ENCODE results near the gene ZNF575. TPM values are rescaled to one million over a fixed set of nuclear protein-coding genes. Genes with fewer than 3 reads are reported as not detected.

The ZNF575 gene
- total RNA-seq, 1 experiment from 2014 or later, result not detected

GRCh38 chr19:43502419-43502976, 30.5 kb upstream of the ZNF575 start:
- H3K27me3 Mint-ChIP-seq (ENCODE audit: low read depth), result peaks cover 12% of the 10 kb centered on the region
- no peak overlapping the region for H4K91ac ChIP-seq (ENCODE audit: insufficient read length, low read depth, low read length)
- no peak overlapping the region for H4K8ac ChIP-seq (replicated peaks; ENCODE audit: insufficient read length, low read depth, low read length)
- H2BK20ac ChIP-seq (ENCODE audit: low read depth, low read length, poor library complexity, severe bottlenecking), result no peak overlapping the region
- H3K9me3 Mint-ChIP-seq, result no peaks in the 10 kb centered on the region; a peak in 1 of 5 replicates
- H3K36me3 Mint-ChIP-seq (ENCODE audit: insufficient read depth in 1 of 3, low read depth in 3 of 3), result no peaks in the 10 kb centered on the region; a peak in 2 of 7 replicates
- peak overlapping the region; percentile 81 to 87 for H3K4me3 Mint-ChIP-seq
- H2AFZ ChIP-seq (ENCODE audit: low read length), result no peak overlapping the region
- no peaks in the 10 kb centered on the region for H3K9me3 ChIP-seq (ENCODE audit: control insufficient read depth, low read depth, low read length)
- no peak overlapping the region for H3T11ph ChIP-seq (ENCODE audit: low read length)
- WGBS (ENCODE audit: extremely low coverage, insufficient read length, low lambda C conversion rate), result no CpG with 5 or more reads among the region's 23 CpGs
- H4K20me1 ChIP-seq (ENCODE audit: control insufficient read depth, insufficient read depth, insufficient read length), result no peaks in the 10 kb centered on the region
- no peak overlapping the region for H3K4ac ChIP-seq (ENCODE audit: low read depth, low read length)
- no peak overlapping the region for H2BK120ac ChIP-seq (ENCODE audit: low read depth, low read length, poor library complexity, severe bottlenecking)
- no peak for DNase-seq
- H3K27ac Mint-ChIP-seq, result no peak overlapping the region
- peaks cover 4% of the 10 kb centered on the region; the same call in 1 of the 2 replicates for H3K27me3 ChIP-seq (ENCODE audit: insufficient read depth, low read length)
- no peak overlapping the region for H3K18ac ChIP-seq (ENCODE audit: insufficient read length, low read depth, low read length)
- no peak overlapping the region for H4K5ac ChIP-seq (ENCODE audit: insufficient read length, low read depth, low read length)
- no peak overlapping the region for H2BK15ac ChIP-seq (ENCODE audit: low read depth, low read length)
- H3K56ac ChIP-seq (ENCODE audit: insufficient read length, low read depth, low read length), result no peak overlapping the region
- H3K79me1 ChIP-seq (ENCODE audit: insufficient read depth, low read depth, low read length, poor library complexity, severe bottlenecking), result no peaks in the 10 kb centered on the region
- no peak overlapping the region for H2BK5ac ChIP-seq (ENCODE audit: insufficient read length, low read length)
- peak overlapping the region; percentile 45 for H3K4me2 ChIP-seq (ENCODE audit: insufficient read depth, insufficient read length, low read length)
- no peak for TF ChIP-seq CTCF (conservative IDR thresholded peaks at IDR 0.05)
- peaks cover 12 to 25% of the 10 kb centered on the region in 2 experiments for H3K4me1 Mint-ChIP-seq
- H3K23me2 ChIP-seq (ENCODE audit: insufficient read length, low read depth, low read length, poor library complexity, severe bottlenecking), result peaks cover 21% of the 10 kb centered on the region
- H3K27ac ChIP-seq (ENCODE audit: insufficient read length, low read depth, low read length), result no peak overlapping the region
- H2BK12ac ChIP-seq (ENCODE audit: insufficient read length, low read depth, low read length), result no peak overlapping the region
- H3K79me2 ChIP-seq (ENCODE audit: insufficient read depth, low read length), result no peaks in the 10 kb centered on the region
- no peaks in the 10 kb centered on the region for H3K4me1 ChIP-seq (ENCODE audit: insufficient read depth, low read length)
- H3K23ac ChIP-seq (ENCODE audit: insufficient read length, low read depth, low read length), result no peak overlapping the region
- no peak overlapping the region for H3K14ac ChIP-seq (ENCODE audit: insufficient read depth, low read length)
- no peak overlapping the region for H3K9ac ChIP-seq (ENCODE audit: extremely low read depth, insufficient read length, low read length)
- no peak overlapping the region for H2AK5ac ChIP-seq (ENCODE audit: insufficient read length, low read length)
